WERI-Rb-1 (cell line): ENCODE data around the gene AIRE.

Source experiments
- DNase-seq: peaks from one replicate; pipeline ENCODE4 v3.0.0-alpha.2; 2020
- H3K27ac ChIP-seq: fragments of 250-450 bp; sonication (Bioruptor Pico); 2 replicates; pipeline ENCODE4 v1.5.1; 2020; ENCODE audit warnings: mild to moderate bottlenecking, moderate library complexity
- H3K27me3 ChIP-seq: fragments of 250-450 bp; sonication (Bioruptor Pico); 2 replicates; pipeline ENCODE4 v1.5.1; 2021; ENCODE audit warnings: mild to moderate bottlenecking, low read depth, moderate library complexity; ENCODE audit not compliant: insufficient read depth, severe bottlenecking
- H3K36me3 ChIP-seq: fragments of 250-450 bp; sonication (Bioruptor Pico); 2 replicates; pipeline ENCODE4 v1.5.1; 2020; ENCODE audit warnings: mild to moderate bottlenecking, moderate library complexity
- H3K4me3 ChIP-seq: 2 replicates; pipeline ENCODE4 v1.5.1; 2011; ENCODE audit warnings: low read depth, mild to moderate bottlenecking, control low read depth, low read length
- H3K9me3 ChIP-seq: fragments of 250-450 bp; sonication (Bioruptor Pico); 2 replicates; pipeline ENCODE4 v1.5.1; 2021; ENCODE audit warnings: mild to moderate bottlenecking, moderate library complexity; ENCODE audit not compliant: severe bottlenecking
- TF ChIP-seq, protein P1 (sequence below): IDR thresholded peaks from 2 replicates; pipeline ENCODE4 v1.5.1; 2011; ENCODE audit warnings: low read depth, mild to moderate bottlenecking, control low read depth, inconsistent platforms, low read length

AIRE gene

GRCh38 chr21:44322621-44323325, 37.1 kb downstream of the AIRE start:
- H3K27ac ChIP-seq, result no peak overlapping the region
- no peak overlapping the region for H3K4me3 ChIP-seq
- TF ChIP-seq, protein P1, sequence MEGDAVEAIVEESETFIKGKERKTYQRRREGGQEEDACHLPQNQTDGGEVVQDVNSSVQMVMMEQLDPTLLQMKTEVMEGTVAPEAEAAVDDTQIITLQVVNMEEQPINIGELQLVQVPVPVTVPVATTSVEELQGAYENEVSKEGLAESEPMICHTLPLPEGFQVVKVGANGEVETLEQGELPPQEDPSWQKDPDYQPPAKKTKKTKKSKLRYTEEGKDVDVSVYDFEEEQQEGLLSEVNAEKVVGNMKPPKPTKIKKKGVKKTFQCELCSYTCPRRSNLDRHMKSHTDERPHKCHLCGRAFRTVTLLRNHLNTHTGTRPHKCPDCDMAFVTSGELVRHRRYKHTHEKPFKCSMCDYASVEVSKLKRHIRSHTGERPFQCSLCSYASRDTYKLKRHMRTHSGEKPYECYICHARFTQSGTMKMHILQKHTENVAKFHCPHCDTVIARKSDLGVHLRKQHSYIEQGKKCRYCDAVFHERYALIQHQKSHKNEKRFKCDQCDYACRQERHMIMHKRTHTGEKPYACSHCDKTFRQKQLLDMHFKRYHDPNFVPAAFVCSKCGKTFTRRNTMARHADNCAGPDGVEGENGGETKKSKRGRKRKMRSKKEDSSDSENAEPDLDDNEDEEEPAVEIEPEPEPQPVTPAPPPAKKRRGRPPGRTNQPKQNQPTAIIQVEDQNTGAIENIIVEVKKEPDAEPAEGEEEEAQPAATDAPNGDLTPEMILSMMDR, result no peak
- no peaks in the 10 kb centered on the region for H3K27me3 ChIP-seq
- H3K9me3 ChIP-seq, result no peaks in the 10 kb centered on the region
- H3K36me3 ChIP-seq, result peaks cover 86% of the 10 kb centered on the region
- no peak for DNase-seq

DNA sequence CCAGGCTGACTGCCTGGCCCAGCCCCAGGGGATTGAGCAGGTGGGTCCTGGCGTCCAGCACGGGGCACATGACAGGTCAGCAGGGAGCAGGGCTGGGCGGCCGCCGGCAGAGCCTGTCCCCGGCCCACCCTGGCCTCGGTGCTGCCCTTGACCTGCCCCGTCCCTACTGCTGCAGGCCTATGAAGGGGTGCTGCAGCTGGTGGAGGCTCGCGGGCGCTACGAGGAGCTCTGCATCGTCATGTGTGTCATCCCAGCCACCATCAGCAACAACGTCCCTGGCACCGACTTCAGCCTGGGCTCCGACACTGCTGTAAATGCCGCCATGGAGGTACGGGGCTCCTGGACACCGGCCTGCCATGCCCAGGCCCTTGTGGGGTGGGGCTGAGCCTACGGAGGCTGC, 37.9 kb downstream of the AIRE start:
- Histone ChIP-seq H3K27me3 (no peaks in the 10 kb centered on the region), H3K36me3 (peaks cover 85% of the 10 kb centered on the region), H3K4me3 (no peak overlapping the region), H3K9me3 (no peaks in the 10 kb centered on the region), H3K27ac (no peak overlapping the region)
- TF ChIP-seq, protein P1, result no peak
- no peak for DNase-seq

GRCh38 chr21:44324106-44324853, 38.6 kb downstream of the AIRE start:
- DNase-seq, result no peak
- peaks cover 78% of the 10 kb centered on the region for H3K36me3 ChIP-seq

DNA sequence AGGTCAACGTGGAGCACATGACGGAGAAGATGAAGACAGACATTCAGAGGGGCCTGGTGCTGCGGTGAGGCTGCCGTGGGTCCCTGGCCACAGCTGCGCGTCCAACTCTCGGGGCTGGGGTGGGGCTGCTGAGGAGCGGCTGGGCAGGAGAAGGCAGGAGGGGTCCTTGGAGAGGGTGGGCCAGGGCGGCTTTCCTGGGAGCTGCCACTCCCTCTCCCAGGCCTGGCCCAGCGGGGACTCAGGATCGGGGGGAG, 39.1 kb downstream of the AIRE start:
- peaks cover 73% of the 10 kb centered on the region for H3K36me3 ChIP-seq
- no peak overlapping the region for H3K27ac ChIP-seq
- H3K27me3 ChIP-seq, result no peaks in the 10 kb centered on the region
- H3K9me3 ChIP-seq, result no peaks in the 10 kb centered on the region
- DNase-seq, result no peak
- H3K4me3 ChIP-seq, result no peak overlapping the region
- TF ChIP-seq, protein P1, result no peak

More at GRCh38 chr21:44324106-44324853, 38.6 kb downstream of the AIRE start:
- Histone ChIP-seq H3K4me3 (no peak overlapping the region), H3K9me3 (no peaks in the 10 kb centered on the region), H3K27me3 (no peaks in the 10 kb centered on the region), H3K27ac (no peak overlapping the region)
- TF ChIP-seq, protein P1, result no peak

- TF ChIP-seq, protein P1, result no peak
- H3K36me3 ChIP-seq, result peaks cover 65% of the 10 kb centered on the region
- H3K4me3 ChIP-seq, result no peak overlapping the region
- no peaks in the 10 kb centered on the region for H3K9me3 ChIP-seq
- no peaks in the 10 kb centered on the region for H3K27me3 ChIP-seq
- no peak overlapping the region for H3K27ac ChIP-seq
- no peak for DNase-seq
Observed at GRCh38 chr21:44325386-44326271, 40.0 kb downstream of the AIRE start.
